B cell (primary cell): Measurements from ENCODE around the gene ASCL2. TPM values are rescaled to one million over a fixed set of nuclear protein-coding genes. Genes with fewer than 3 reads are reported as not detected.

Experiments
- ATAC-seq: fragments of 200-7000 bp; cut with Tn5 transposase; one replicate; pipeline ENCODE4 v1.10.0; 2021; ENCODE audit warnings: low read depth, mild to moderate bottlenecking, moderate number of reproducible peaks, moderate library complexity
- CTCF ChIA-PET: fragments of 350-600 bp; sonication (Branson Sonifier 250); formaldehyde crosslinking; loops from one replicate; lab custom pipeline; 2021; ENCODE audit warnings: antibody characterized with exemption, inconsistent platforms; lab: Charles Lee
- POLR2A ChIA-PET: fragments of 350-600 bp; sonication (Branson Sonifier 250); formaldehyde crosslinking; loops from one replicate; lab custom pipeline; 2021; ENCODE audit warnings: antibody characterized with exemption; lab: Charles Lee
- DNase-seq: peaks from one replicate; pipeline ENCODE4 v3.0.0; 2013
- H2AFZ ChIP-seq: 2 replicates; pipeline ENCODE4 v1.6.1; 2012; ENCODE audit warnings: mild to moderate bottlenecking, low read depth, low read length; ENCODE audit not compliant: insufficient read depth, poor library complexity, severe bottlenecking
- H3K27ac ChIP-seq, 2 donors: 1 replicate in 1 of 2; 2 replicates in 1 of 2; pipeline ENCODE4 v1.5.1; 2012 to 2013; ENCODE audit warnings: low read length in 2 of 2, mild to moderate bottlenecking in 2 of 2, moderate library complexity in 1 of 2
- H3K27me3 ChIP-seq, 4 experiments: fragments of 200-600 bp in 1 of 4; sonication (generic) in 1 of 4; replicated peaks in 1 of 4; 1 replicate in 2 of 4; 2 replicates in 2 of 4; pipeline versions ENCODE4 v1.6.1 to v1.7.0; 2013 to 2016; ENCODE audit warnings: low read length in 3 of 4, mild to moderate bottlenecking in 2 of 4, mixed read lengths in 1 of 4, moderate library complexity in 1 of 4; ENCODE audit not compliant: insufficient read depth in 4 of 4, control insufficient read depth in 3 of 4; ENCODE audit errors: control extremely low read depth in 1 of 4
- H3K36me3 ChIP-seq, 2 experiments: replicated peaks in 1 of 2; 1 replicate in 1 of 2; 2 replicates in 1 of 2; pipeline versions ENCODE4 v1.6.1 to v1.7.1; 2013; ENCODE audit warnings: low read length in 1 of 2; ENCODE audit not compliant: insufficient read depth in 2 of 2, control insufficient read depth in 1 of 2; ENCODE audit errors: control extremely low read depth in 1 of 2, extremely low read depth in 1 of 2
- H3K4me1 ChIP-seq, 2 donors: fragments of 200-600 bp in 1 of 2; sonication (generic) in 1 of 2; 1 replicate in 1 of 2; 2 replicates in 1 of 2; pipeline versions ENCODE4 v1.5.1 to v1.6.1; 2013 to 2017; ENCODE audit warnings: low read length in 2 of 2; ENCODE audit not compliant: control insufficient read depth in 2 of 2, insufficient read depth in 2 of 2
- H3K4me2 ChIP-seq: replicated peaks from 2 replicates; pipeline ENCODE3; 2012; ENCODE audit warnings: mild to moderate bottlenecking, low read depth, low read length; ENCODE audit not compliant: poor library complexity, severe bottlenecking
- H3K4me3 ChIP-seq, 5 experiments: fragments of 200-600 bp in 1 of 5; sonication (generic) in 1 of 5; 1 replicate in 3 of 5; 2 replicates in 2 of 5; pipeline versions ENCODE4 v1.5.1 to v1.7.0; 2011 to 2016; ENCODE audit warnings: low read length in 4 of 5, mild to moderate bottlenecking in 4 of 5, low read depth in 2 of 5, control low read depth in 1 of 5, moderate library complexity in 1 of 5; ENCODE audit not compliant: insufficient read depth in 1 of 5; ENCODE audit errors: control extremely low read depth in 1 of 5, extremely low read depth in 1 of 5
- H3K79me2 ChIP-seq: fragments of 200-600 bp; sonication (generic); one replicate; pipeline ENCODE4 v1.6.0; 2016; ENCODE audit warnings: low read length; ENCODE audit not compliant: control insufficient read depth, insufficient read depth
- H3K9ac ChIP-seq: fragments of 200-600 bp; sonication (generic); 2 replicates; pipeline ENCODE4 v1.6.1; 2017; ENCODE audit warnings: mild to moderate bottlenecking, low read length, moderate library complexity
- H3K9me3 ChIP-seq, 3 donors: one replicate each; pipeline versions ENCODE4 v1.6.1 to v1.7.1; 2013; ENCODE audit warnings: low read length in 2 of 3; ENCODE audit not compliant: control insufficient read depth in 2 of 3, insufficient read depth in 1 of 3; ENCODE audit errors: control extremely low read depth in 1 of 3
- H4K20me1 ChIP-seq: 2 replicates; pipeline ENCODE4 v1.6.0; 2012; ENCODE audit warnings: mild to moderate bottlenecking, low read length; ENCODE audit not compliant: insufficient read depth, control insufficient read depth, poor library complexity, severe bottlenecking
- H3K27ac Mint-ChIP-seq: one replicate; pipeline ENCODE4 v1.8.0; 2021; ENCODE audit warnings: mixed read lengths
- H3K27me3 Mint-ChIP-seq: one replicate; pipeline ENCODE4 v1.8.0; 2021; ENCODE audit warnings: mixed read lengths
- H3K4me1 Mint-ChIP-seq: one replicate; pipeline ENCODE4 v1.8.0; 2021; ENCODE audit warnings: mixed read lengths
- H3K4me3 Mint-ChIP-seq: one replicate; pipeline ENCODE4 v1.8.0; 2021; ENCODE audit warnings: mixed read lengths
- H3K9me3 Mint-ChIP-seq: one replicate; pipeline ENCODE4 v1.8.0; 2022; ENCODE audit warnings: mixed read lengths; ENCODE audit not compliant: insufficient read depth
- CTCF ChIP-seq: fragments of 200-600 bp; IDR thresholded peaks from one replicate; pipeline ENCODE4 v1.8.0; 2022; ENCODE audit warnings: antibody characterized with exemption, mild to moderate bottlenecking
- EZH2 ChIP-seq: IDR thresholded peaks from 2 replicates; pipeline ENCODE4 v1.6.1; 2012; ENCODE audit warnings: borderline replicate concordance, low read depth, mild to moderate bottlenecking, moderate library complexity, low read length; ENCODE audit not compliant: insufficient read depth, poor library complexity, severe bottlenecking
- WGBS: methylation state at CpG from one replicate; pipeline ENCODE4 v1.1.5; 2013; ENCODE audit warnings: missing lambda C conversion rate; ENCODE audit not compliant: insufficient coverage; 5-methylcytosine and 5-hydroxymethylcytosine counted together
- intact Hi-C: fragments of 100-400 bp; cut with micrococcal nuclease; formaldehyde crosslinking; loops from one replicate; pipeline ENCODE4 v1.10.0; 2022
- polyA plus RNA-seq: library from polyadenylated mRNA; depleted of rRNA; stranded (reverse); fragments of >200 nt; gene quantifications from 2 replicates; pipeline ENCODE4 v1.2.3, GENCODE V29; 2012
- total RNA-seq, 2 donors: library from RNA; stranded (reverse); fragments of 120-200 nt in 1 of 2; gene quantifications; 1 replicate in 1 of 2; 2 replicates in 1 of 2; pipeline versions ENCODE4 v1.2.3 to v1.2.4, GENCODE V29; 2013 to 2022

The ASCL2 gene
- total and polyA plus RNA-seq, 2 donors (not counting 1 experiment from before 2014, with no cell fraction given): 2.1 to 2.2 TPM

GRCh38 chr11:2275334-2276279 is 5.2 kb upstream of the ASCL2 start:
- no peaks in the 10 kb centered on the region for H3K79me2 ChIP-seq
- ATAC-seq: no peak
- peaks cover 0 to 40% (median 7%) of the 10 kb centered on the region in 4 experiments for H3K27me3 ChIP-seq
- H3K36me3 ChIP-seq: no peaks in the 10 kb centered on the region
- DNase-seq: no peak
- H3K27me3 Mint-ChIP-seq: peaks cover 11% of the 10 kb centered on the region
- intact Hi-C loops: no loop called here
- H3K4me1 Mint-ChIP-seq: peaks cover 6% of the 10 kb centered on the region
- H4K20me1 ChIP-seq: no peaks in the 10 kb centered on the region
- no peak overlapping the region for H3K4me2 ChIP-seq
- H3K4me3 Mint-ChIP-seq: no peak overlapping the region
- TF ChIP-seq EZH2: no peak
- no peak for TF ChIP-seq CTCF
- no peak overlapping the region for H3K4me3 ChIP-seq
- no peak overlapping the region for H3K27ac Mint-ChIP-seq
- H3K9me3 ChIP-seq: peaks cover 1 to 15% (median 4%) of the 10 kb centered on the region in 3 donors
- no peak overlapping the region for H3K9ac ChIP-seq
- CTCF ChIA-PET: interaction anchor here (0.9 to 1.2 kb wide), 2 partner anchors 23 to 145 kb away, joined by 3 read pairs; no protein-coding TSS in a partner anchor
- peaks cover 8 to 9% of the 10 kb centered on the region in 2 donors for H3K4me1 ChIP-seq
- 90% methylated on average over 25 of the region's 30 CpGs for WGBS
- H3K9me3 Mint-ChIP-seq: peaks cover 7% of the 10 kb centered on the region
- no peak overlapping the region for H3K27ac ChIP-seq
- no peak overlapping the region for H2AFZ ChIP-seq
- POLR2A ChIA-PET: no interaction called here

- Histone ChIP-seq H3K36me3 (no peaks in the 10 kb centered on the region), H2AFZ (no peak overlapping the region), H3K79me2 (no peaks in the 10 kb centered on the region), H3K27me3 (peaks cover 0 to 45% (median 9%) of the 10 kb centered on the region in 4 experiments), H4K20me1 (no peaks in the 10 kb centered on the region), H3K9me3 (peaks cover 0 to 15% (median 1%) of the 10 kb centered on the region in 3 donors), H3K4me1 (peaks cover 14 to 16% of the 10 kb centered on the region in 2 donors), H3K4me3 (no peak overlapping the region), H3K9ac (no peak overlapping the region), H3K4me2 (no peak overlapping the region), H3K27ac (no peak overlapping the region)
- peaks cover 8% of the 10 kb centered on the region for H3K27me3 Mint-ChIP-seq
- no peaks in the 10 kb centered on the region for H3K9me3 Mint-ChIP-seq
- 90% methylated on average over 12 of the region's 12 CpGs for WGBS
- DNase-seq (no peak), ATAC-seq (no peak)
- CTCF ChIA-PET: no interaction called here
- H3K4me3 Mint-ChIP-seq: no peak overlapping the region
- H3K27ac Mint-ChIP-seq: no peak overlapping the region
- TF ChIP-seq CTCF (no peak), EZH2 (no peak)
- POLR2A ChIA-PET: no interaction called here
- intact Hi-C loops: no loop called here
- peaks cover 11% of the 10 kb centered on the region for H3K4me1 Mint-ChIP-seq
Observed at GRCh38 chr11:2273771-2274170, 3.4 kb upstream of the ASCL2 start.
